ENCODE data around the gene RPS6KA3.

RPS6KA3 gene

GRCh38 chrX:20224814-20225487, 41.8 kb downstream of the RPS6KA3 start:
- H3K9me3 Mint-ChIP-seq, result no peaks in the 10 kb centered on the region

GRCh38 chrX:20221902-20222301, 44.8 kb downstream of the RPS6KA3 start:
- Mint-ChIP-seq H3K36me3 (ENCODE audit: low read depth) (no peaks in the 10 kb centered on the region), H3K4me1 (peaks cover 6% of the 10 kb centered on the region), H3K4me3 (no peak overlapping the region), H3K27ac (no peak overlapping the region), H3K9me3 (no peaks in the 10 kb centered on the region), H3K27me3 (ENCODE audit: low read depth) (no peaks in the 10 kb centered on the region)
- TF ChIP-seq CTCF (IDR thresholded peaks at IDR 0.05; ENCODE audit: unreplicated experiment in 3 of 3), result no peak

More at GRCh38 chrX:20224814-20225487, 41.8 kb downstream of the RPS6KA3 start:
- H3K27me3 Mint-ChIP-seq (ENCODE audit: low read depth), result no peaks in the 10 kb centered on the region
- H3K4me3 Mint-ChIP-seq, result no peak overlapping the region
- no peak overlapping the region for H3K27ac Mint-ChIP-seq
- H3K36me3 Mint-ChIP-seq (ENCODE audit: low read depth), result peaks cover 13% of the 10 kb centered on the region
- H3K4me1 Mint-ChIP-seq, result no peaks in the 10 kb centered on the region
- no peak for TF ChIP-seq CTCF (IDR thresholded peaks at IDR 0.05; ENCODE audit: unreplicated experiment in 3 of 3)

GRCh38 chrX:20218836-20219505, 47.7 kb downstream of the RPS6KA3 start:
- peak overlapping the region in 1 of 3 experiments; percentile 49 for H3K27ac Mint-ChIP-seq
- no peaks in the 10 kb centered on the region for H3K9me3 Mint-ChIP-seq
- peaks cover 8% of the 10 kb centered on the region for H3K36me3 Mint-ChIP-seq (ENCODE audit: low read depth)
- no peak for TF ChIP-seq CTCF (IDR thresholded peaks at IDR 0.05; ENCODE audit: unreplicated experiment in 3 of 3)
- H3K27me3 Mint-ChIP-seq (ENCODE audit: low read depth), result no peaks in the 10 kb centered on the region
- H3K4me3 Mint-ChIP-seq, result no peak overlapping the region
- peaks cover 19% of the 10 kb centered on the region for H3K4me1 Mint-ChIP-seq

GRCh38 chrX:20217906-20218305, 48.8 kb downstream of the RPS6KA3 start:
- no peak overlapping the region for H3K4me3 Mint-ChIP-seq
- H3K9me3 Mint-ChIP-seq, result no peaks in the 10 kb centered on the region
- no peaks in the 10 kb centered on the region for H3K27me3 Mint-ChIP-seq (ENCODE audit: low read depth)
- no peak for TF ChIP-seq CTCF (IDR thresholded peaks at IDR 0.05; ENCODE audit: unreplicated experiment in 3 of 3)
- H3K36me3 Mint-ChIP-seq (ENCODE audit: low read depth), result peaks cover 8% of the 10 kb centered on the region
- peaks cover 19% of the 10 kb centered on the region for H3K4me1 Mint-ChIP-seq
- no peak overlapping the region for H3K27ac Mint-ChIP-seq

GRCh38 chrX:20217271-20217670, 49.4 kb downstream of the RPS6KA3 start:
- no peak for TF ChIP-seq CTCF (IDR thresholded peaks at IDR 0.05; ENCODE audit: unreplicated experiment in 3 of 3)
- H3K27me3 Mint-ChIP-seq (ENCODE audit: low read depth), result no peaks in the 10 kb centered on the region
- peaks cover 19% of the 10 kb centered on the region for H3K4me1 Mint-ChIP-seq
- no peak overlapping the region for H3K4me3 Mint-ChIP-seq
- H3K27ac Mint-ChIP-seq, result no peak overlapping the region
- H3K9me3 Mint-ChIP-seq, result no peaks in the 10 kb centered on the region
- peaks cover 8% of the 10 kb centered on the region for H3K36me3 Mint-ChIP-seq (ENCODE audit: low read depth)

- TF ChIP-seq CTCF (IDR thresholded peaks at IDR 0.05; ENCODE audit: unreplicated experiment in 3 of 3), result no peak
- Mint-ChIP-seq H3K36me3 (ENCODE audit: low read depth) (peaks cover 8% of the 10 kb centered on the region), H3K4me1 (peaks cover 19% of the 10 kb centered on the region), H3K27me3 (ENCODE audit: low read depth) (no peaks in the 10 kb centered on the region), H3K27ac (no peak overlapping the region), H3K9me3 (no peaks in the 10 kb centered on the region), H3K4me3 (no peak overlapping the region)
Observed at GRCh38 chrX:20215565-20215964, 51.1 kb downstream of the RPS6KA3 start.

Data from nephron (organoid).